ENCODE measurements around the gene IWS1.

IWS1 gene

DNA sequence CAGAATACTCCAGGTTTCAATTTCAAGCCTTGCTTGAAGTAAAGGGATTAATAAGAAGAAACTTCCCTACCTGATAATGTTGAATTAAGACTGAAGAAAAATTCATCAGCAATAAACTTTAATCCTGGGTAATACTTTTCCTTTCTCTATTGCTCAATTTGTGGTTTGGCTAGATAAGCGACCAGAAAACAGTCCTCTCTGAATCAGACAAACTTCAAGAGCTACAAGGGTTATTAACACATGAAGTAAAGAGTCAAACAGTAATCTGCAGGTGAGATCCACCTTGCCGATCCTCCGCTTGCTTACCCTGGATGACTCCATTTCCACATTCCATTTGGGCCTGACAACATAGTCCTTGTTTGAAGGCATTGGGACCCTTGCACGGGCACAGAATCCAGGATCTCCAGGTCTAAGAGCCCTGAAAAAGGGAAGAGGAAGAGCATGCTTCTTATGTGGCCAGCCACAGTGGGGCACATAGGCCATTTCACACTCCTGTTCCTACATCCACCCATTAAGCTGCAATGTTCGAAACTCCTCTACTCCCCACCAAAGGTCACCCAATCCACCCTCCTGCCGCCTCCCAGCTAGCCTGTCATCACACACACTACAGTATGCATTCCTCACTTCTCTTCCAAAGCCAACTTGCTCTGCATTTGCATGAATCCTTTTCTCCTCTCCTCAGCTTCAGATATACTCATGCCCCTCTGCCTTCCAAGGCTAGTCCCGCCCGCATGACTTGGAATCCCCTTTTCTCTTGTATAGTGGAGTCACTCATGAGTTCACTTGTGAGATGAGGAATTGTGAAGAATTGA, 39.8 kb downstream of the IWS1 start:
- DNase-seq, result no peak

DNA sequence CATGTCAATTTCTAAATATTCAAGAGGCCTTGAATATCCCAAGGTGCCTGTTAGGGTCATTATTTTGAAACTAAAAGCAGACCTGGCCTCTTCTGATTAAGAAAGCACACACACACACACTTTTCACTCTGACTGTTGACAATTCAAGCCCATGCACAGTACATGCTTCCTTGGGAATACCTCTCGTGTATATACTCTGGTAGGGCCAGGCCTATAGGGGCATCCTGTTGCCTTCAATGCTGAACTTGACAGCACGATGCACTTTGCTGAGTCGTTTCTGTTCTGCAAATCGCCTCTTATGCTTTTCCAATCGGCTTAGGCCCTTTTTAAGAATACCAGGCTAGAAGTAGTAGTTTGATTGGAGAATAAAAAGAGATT, 40.6 kb downstream of the IWS1 start:
- DNase-seq, result no peak

GRCh38 chr2:127485051-127485693, 41.1 kb downstream of the IWS1 start:
- no peak for DNase-seq

GRCh38 chr2:127482031-127482430, 44.3 kb downstream of the IWS1 start:
- no peak for DNase-seq

DNA sequence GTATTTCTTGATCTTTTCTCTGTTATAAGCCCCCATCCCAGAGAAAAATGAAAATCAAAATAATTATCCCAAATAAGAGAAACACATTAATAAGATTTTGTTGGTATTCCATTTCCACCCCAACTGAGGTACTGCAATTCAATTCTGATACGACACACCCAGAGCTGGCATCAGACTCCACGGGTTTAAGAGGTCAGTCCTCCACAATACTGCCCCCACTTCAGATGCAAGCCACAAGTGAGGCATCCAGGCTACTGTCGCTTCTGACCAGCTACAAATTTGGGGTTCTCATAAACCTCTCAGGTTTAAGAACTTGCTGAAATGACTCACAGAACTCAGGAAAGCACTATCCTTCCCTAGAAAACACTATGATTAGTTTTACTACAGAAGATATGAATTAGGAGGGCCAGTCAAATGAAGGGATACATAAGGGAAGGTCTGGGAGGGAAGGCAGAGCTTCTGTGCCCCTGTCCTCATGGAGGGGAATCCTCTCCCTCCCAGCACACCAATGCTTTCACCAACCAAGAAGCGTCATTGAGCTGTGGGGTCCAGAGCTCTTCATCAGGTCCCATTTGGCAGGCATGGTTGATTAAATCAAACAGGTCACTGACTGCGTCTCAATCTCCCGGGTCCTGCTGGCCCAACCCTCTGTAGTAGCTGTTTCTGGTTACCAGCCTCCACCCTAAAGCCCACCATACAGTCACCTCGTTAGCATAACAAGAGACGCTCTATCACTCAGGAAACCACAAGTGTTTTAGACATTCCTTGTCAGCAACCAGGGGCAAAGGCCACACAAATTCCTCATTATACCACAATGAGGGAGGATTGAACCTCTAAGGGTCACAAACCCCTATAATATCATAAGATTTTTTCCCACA, 46.2 kb downstream of the IWS1 start:
- no peak for DNase-seq

DNA sequence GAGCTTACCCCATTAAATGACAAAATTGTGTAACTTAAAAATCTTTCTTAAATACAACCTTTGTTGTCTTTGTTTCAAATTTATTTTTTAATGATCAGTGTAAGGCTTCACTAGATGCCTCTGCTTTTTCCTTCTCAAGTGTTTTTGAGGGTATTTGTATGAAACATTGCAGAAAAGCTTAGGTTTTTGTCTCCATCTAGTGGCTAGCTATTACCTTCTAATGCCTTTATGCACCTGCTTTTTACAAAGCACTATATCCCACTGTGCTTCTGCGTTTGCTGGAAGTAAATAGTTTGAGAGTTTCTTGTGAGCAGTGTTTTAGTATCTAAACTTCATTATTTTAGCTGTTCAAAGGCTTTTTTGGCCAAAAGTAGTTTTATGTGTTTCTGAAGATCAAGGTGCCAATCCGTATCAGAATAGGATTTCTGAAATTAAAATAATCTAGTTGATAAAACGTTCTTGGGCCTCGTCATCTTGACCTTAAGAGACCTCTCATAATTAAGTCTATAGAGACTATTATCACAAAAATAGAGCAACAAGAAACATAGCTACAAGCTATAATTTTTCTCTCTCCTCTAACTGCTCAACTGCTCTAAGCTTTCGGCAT, 47.0 kb downstream of the IWS1 start:
- DNase-seq, result peak; percentile 24

- no peak for DNase-seq
Measured at GRCh38 chr2:127475788-127476187, 50.5 kb downstream of the IWS1 start.

GRCh38 chr2:127472268-127472667, 54.0 kb downstream of the IWS1 start:
- no peak for DNase-seq

- no peak for DNase-seq
Measured at GRCh38 chr2:127471286-127471988, 54.9 kb downstream of the IWS1 start.

GRCh38 chr2:127469974-127470373, 56.3 kb downstream of the IWS1 start:
- DNase-seq, result no peak

DNA sequence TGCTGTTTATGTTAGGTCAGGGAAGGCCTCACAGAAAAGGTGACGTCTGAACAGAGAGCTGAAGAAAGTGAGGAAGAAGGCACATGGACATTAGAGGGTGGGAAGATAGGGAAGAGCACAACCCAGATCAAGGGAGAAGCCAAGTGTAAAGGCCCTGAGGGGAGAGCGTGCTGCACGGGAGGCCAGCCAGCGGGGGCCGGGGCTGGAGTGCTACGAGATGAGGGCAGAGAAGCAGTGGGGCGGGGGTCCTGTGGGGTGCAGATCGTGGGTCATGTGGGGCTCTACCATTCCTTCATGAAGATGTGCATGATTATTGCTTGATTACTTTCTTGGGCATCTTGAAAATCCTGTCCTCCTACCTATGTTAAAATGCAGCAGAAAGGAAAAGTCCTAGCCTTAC, 57.2 kb downstream of the IWS1 start:
- DNase-seq, result no peak

GRCh38 chr2:127465258-127465657, 61.0 kb downstream of the IWS1 start:
- DNase-seq, result no peak

DNA sequence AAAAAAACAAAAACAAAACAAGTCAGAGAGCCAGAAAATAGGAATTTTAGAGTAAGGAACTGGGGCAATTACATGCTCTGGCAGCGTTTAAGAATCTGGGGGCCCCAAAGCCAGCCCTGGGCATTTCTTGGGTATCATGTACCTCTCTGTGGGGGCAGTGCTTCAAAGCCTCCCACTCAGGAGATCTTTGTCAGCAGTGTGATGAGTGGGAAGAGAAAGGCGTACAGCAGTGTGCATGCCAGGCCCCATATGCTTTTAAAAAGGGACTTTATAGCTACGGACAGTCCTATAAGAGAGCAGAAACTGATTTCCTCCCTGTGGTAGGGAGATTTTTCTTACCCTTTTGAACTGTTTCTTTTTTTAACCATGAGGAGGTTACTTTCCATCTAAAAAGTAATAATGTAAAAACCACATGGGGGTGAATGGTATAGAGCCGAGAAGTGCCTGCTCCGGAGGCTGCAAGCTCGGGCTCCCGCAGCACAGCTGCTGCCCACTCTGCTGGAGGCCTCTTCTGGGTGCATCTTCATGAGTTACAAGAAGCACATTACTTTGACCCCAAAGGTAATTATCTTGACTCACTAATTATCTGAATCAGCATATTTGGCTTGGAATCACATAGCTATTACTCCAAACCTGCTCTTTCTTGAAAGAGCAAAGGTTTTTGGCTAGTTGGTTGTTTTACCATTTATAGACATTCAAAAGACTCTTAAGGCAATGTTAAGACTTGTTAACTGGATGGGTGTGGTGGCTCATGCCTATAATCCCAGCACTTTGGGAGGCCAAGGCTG, 61.6 kb downstream of the IWS1 start:
- no peak for DNase-seq

DNA sequence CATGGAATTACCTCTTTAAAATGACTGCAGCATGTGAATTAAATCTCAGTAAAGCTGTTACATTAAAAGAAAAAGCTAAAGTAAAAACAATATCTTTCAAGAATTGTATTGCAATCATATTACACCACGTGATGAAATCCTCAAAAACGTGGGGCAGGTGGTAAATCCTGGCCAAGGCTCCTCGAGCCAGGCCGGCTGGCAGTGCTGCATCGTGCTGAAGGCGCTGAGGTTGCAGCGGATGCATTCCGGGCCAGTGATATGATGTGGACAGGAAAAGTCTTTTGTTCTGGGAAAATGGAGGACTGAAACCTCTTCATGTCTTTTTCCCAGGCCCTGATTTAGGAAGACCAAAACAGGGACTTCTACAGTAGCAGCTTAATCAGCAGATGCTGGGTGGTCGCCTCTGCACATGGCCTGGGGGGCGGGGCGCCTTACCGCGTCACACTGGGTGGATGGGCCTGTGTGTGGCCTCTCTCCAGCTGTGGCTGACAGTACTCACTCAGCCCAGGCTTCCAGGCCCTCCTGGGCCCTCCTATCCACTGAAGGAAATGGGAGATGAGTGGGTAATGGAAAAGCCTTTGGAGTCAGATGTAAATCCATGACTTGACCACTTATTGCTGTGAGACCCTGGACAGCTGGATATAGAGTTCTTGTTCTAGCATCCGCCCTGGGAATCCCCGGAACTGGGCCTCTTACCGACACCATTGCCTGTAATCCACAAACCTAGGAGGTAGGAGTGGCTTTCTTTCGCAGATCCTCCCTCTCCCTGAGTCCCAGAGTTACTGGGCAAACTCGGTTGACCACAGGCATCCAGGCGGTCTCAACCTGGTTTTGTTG, 62.9 kb downstream of the IWS1 start:
- no peak for DNase-seq

DNA sequence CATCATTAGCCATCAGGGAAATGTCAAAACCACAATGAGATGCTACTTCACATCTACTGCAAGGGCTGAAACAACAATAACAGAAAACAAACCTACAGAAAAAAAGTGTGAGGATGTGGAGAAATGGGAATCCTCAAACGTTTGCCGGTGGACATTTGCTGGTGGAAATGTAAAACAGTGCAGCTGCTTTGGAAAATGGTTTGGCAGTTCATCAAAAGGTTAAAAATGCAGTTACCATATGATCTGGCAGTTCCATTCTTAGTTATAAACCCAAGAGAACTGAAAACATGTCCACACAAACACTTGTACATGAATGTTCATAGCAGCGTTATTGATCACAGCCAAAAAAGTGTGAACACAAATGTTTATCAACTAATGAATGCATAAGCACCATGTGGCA, 63.8 kb downstream of the IWS1 start:
- DNase-seq, result no peak

DNA sequence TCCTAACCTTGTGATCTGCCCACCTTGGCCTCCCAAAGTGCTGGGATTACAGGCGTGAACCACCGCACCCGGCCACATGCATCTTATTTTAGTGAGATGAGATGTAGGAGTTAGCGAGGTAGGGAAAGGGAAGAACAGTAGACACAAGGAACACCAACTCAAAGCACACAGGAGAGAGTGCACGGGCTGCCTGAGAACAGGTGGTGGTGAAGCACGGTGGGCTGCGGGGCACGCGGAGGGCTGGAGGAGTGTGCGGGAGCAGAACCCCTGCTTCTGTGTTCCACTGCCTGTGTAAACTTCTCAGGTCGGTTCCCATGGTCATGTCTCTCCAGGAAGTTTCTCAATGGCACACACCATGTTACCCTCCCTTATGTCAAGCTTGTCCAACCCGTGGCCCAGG, 69.3 kb downstream of the IWS1 start:
- no peak for DNase-seq

- no peak for DNase-seq
Measured at GRCh38 chr2:127455566-127456493, 70.5 kb downstream of the IWS1 start.

DNA sequence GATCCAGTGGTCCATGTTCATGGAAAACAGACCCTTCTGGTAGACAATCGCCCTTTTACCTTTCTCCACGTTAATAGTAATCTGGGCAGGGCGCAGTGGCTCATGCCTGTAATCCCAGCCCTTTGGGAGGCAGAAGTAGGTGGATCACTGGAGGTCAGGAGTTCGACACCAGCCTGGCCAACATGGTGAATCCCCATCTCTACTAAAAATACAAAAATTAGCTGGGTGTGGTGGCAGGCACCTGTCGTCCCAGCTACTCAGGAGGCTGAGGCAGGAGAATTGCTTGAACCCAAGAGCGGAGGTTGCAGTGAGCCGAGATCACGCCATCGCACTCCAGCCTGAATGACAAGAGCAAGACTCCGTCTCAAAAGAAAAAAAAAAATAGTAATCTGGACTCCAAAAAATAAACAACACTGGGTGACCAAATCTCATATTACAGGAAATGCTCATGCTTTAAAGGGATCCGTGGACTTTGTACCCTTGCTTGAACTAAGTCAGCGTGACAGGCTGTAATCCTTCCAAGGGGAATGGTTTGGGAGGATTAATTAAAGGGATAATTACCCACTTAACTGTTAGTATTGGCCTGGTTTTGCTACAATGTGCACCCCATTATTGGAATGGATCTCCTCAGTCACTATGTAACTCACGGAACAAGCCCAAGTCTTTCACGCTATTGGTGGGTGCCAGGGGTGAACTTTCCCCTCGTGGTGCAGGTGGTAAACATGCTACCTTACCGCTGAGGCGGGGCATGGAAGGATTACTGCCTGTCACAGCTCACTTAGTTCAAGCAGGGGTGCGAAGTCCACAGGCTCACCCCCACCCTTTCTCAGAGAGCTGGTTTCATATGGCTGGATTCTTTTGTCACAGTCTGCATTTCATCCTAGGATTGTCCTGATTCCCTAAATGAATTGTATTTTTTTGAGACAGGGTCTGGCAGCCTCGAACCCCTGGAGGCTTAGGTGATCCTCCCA, 71.4 kb downstream of the IWS1 start:
- DNase-seq, result no peak

All from NCI-H2081 treated with DMSO at 0.1 percent for 48 hours (cell line).